D721Med (cell line): ENCODE measurements around the gene SOX8.

Experiments used
- DNase-seq: peaks from one replicate; pipeline ENCODE4 v3.0.0; 2011; ENCODE audit warnings: low spot score; ENCODE audit not compliant: insufficient read length
- FAIRE-seq: peaks from 2 replicates; lab custom pipeline; 2011; peaks lifted over from hg19 to GRCh38; lab: Jason Lieb, UNC
- TF ChIP-seq, protein P1 (sequence below): IDR thresholded peaks from 2 replicates; pipeline ENCODE4 v1.5.1; 2012; ENCODE audit warnings: mild to moderate bottlenecking, control low read depth; ENCODE audit not compliant: insufficient read depth; ENCODE audit errors: missing control alignments

The SOX8 gene

DNA sequence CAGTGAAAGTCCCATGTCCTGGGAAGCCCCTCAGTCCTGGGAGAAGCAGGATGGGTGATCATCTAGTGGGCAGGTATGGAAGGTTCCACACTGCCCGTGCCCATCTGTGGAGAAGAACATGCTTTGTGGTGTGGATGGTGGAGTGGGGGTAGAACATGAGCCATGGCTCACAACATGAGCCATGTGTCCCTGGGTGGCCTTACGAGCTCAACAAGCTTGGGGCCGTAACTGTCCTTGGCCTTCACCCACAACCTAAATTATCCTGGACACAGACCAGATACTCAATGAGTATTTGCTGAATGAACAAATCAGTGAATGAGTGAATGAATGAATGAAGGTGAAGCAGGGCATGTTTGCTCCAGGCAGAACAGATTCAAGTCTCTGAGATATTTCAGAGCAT lies 13.5 kb downstream of the SOX8 start:
- FAIRE-seq = no peak
- no peak for DNase-seq

DNA sequence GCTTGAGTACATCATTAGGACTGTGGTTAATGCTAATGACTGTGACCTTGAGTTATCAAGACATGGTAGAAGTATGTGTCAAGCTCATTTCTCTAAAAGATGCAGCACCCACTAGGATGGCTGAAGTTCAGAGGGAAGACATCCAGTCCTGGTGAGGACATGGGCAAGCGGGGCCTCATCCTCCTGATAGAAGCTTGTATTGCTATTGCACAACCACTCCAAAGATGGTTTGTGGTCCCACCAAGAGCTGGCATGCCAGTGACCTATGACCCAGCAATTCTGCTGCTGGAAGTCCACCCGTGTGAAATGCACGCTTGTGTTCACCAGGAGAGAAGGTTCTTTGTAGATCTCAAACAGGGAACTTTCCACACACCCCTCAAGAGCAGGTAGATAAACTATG lies 14.2 kb downstream of the SOX8 start:
- TF ChIP-seq, protein P1, sequence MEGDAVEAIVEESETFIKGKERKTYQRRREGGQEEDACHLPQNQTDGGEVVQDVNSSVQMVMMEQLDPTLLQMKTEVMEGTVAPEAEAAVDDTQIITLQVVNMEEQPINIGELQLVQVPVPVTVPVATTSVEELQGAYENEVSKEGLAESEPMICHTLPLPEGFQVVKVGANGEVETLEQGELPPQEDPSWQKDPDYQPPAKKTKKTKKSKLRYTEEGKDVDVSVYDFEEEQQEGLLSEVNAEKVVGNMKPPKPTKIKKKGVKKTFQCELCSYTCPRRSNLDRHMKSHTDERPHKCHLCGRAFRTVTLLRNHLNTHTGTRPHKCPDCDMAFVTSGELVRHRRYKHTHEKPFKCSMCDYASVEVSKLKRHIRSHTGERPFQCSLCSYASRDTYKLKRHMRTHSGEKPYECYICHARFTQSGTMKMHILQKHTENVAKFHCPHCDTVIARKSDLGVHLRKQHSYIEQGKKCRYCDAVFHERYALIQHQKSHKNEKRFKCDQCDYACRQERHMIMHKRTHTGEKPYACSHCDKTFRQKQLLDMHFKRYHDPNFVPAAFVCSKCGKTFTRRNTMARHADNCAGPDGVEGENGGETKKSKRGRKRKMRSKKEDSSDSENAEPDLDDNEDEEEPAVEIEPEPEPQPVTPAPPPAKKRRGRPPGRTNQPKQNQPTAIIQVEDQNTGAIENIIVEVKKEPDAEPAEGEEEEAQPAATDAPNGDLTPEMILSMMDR = no peak
- DNase-seq (no peak), FAIRE-seq (no peak)

More for the DNA sequence above, 13.5 kb downstream of the SOX8 start:
- TF ChIP-seq, protein P1 = no peak

DNA sequence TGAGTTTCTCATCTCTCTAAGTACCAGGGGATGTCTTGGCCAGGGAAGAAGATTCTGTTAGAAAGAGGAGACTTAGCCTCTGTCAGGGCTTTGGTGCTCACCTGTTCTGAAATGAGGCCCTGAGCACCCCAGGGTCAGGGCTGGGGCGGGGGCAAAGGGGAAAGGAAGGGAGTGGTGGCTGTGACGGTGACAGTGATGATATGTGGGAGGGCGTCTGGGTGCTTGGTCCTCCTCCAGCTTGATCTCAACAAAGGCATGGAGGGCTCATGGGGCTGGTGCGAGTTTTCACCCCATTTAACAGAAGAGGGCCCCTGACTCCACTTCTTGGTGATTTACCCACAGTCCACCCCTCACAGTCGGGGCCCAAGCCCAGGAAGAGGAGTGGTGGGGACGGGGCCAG lies 15.1 kb downstream of the SOX8 start:
- DNase-seq (no peak), FAIRE-seq (no peak)
- TF ChIP-seq, protein P1 = no peak

DNA sequence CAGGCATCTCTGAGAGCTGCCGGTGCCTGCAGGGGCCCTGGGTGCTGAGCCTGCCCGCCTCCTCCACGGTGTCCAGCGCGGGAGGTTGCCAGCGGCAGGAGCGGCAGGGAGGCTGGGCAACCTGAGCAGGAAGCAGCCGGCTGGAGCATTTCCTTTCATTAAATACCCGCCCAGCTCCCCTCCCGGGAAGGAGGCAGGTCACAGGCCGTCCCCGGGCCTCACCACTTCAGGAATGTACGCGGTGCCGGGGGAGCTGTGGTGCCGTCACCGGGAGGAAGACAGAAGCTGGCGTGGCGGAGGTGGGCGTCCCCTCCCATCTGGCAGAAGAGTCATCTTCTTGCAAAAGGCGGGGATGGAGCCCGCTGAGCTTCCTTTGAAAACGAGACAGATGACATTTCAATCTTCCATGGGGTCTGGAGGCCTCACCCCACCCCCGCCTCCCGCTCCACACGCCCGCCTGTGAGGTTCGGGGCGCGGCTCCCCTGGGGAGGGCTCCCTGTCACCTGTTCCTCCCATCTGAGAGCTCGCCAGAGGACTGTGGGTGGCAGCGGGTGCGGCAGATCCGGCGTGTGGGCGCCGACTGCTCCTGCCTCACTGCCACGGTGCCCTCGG lies 16.0 kb downstream of the SOX8 start:
- DNase-seq (no peak), FAIRE-seq (no peak)
- TF ChIP-seq, protein P1 = no peak

DNA sequence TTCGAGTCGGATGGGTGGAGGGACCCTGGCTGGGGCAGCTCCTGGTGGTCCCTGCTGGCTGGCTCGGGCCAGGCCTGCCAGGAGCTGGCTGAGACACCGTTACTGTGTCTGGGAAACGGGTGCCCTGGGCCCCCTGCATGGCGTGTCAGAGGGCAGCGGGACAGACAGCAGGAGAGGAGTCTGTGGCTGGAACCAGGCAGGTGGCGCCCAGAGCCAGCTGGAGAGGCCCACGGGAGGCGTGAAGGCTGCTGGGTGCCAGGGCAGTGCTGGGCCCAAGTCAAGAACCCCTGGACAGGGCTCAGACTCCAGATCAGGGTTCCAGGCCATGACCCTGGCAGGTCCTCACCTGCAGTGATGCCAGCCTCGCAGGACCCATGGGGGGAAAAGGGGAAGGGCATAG lies 16.6 kb downstream of the SOX8 start:
- no peak for DNase-seq
- TF ChIP-seq, protein P1 = no peak
- FAIRE-seq = no peak

DNA sequence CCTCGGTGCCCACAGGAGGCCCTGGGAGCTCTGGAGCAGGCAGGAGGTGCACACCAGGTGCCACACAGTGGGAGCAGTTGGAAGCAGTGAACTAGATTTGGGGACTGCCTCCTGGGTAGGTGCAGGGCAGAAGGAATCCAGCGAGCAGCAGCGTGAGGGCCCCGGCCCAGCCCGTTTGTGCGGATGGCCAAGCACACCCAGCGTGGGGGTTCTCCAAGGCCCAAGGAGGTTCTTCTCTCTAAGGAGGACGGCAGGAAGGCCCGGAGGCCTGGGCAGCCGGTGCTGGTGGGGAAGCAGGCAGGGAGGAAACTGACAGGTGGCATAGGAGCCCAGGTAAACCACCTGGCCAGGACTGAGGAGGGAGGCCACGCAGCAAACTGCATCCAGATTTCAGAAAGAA lies 17.0 kb downstream of the SOX8 start:
- FAIRE-seq (no peak), DNase-seq (no peak)
- TF ChIP-seq, protein P1 = no peak

DNA sequence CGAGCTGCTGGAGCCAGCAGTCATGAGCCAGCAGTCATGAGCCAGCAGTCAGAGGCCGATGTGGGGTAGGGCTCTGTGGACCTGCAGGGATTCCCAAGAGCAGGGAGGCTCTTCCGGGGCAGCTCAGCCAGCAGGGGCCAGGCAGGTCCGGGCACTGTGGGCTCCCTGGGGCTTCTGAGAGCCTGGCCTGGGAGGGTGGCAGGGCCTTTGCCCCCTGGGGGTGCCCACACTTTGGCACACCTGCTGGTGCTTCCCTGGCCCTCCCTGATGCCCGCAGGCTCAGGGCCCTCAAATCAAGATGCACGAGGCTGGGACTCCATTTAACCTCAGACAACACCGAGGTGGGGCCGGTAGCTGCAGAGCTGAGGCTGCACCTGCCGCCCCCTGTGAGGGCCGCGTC lies 18.1 kb downstream of the SOX8 start:
- TF ChIP-seq, protein P1 = no peak
- FAIRE-seq (no peak), DNase-seq (no peak)
